Prostate gland (tissue), 2 donors: Measurements from ENCODE around the gene TMEM120B. TPM values are rescaled to one million over a fixed set of nuclear protein-coding genes. Genes with fewer than 3 reads are reported as not detected.
"Not testable (repeated sequence)": the region's sequence is repeated elsewhere in the genome, so short reads cannot be mapped to it uniquely, and the experiment has no call there.

Source experiments
- DNase-seq: peaks from one replicate; pipeline ENCODE4 v3.0.0-alpha.2; 2019; ENCODE audit warnings: low spot score
- H3K27ac ChIP-seq, 2 donors: fragments of 200-600 bp; sonication (generic); 2 replicates each; pipeline ENCODE4 v1.5.1; 2017 to 2019
- H3K27me3 ChIP-seq: fragments of 200-600 bp; sonication (generic); replicated peaks from 2 replicates; pipeline ENCODE4 v1.5.1; 2019; ENCODE audit not compliant: insufficient read depth
- H3K36me3 ChIP-seq, 2 donors: fragments of 200-600 bp; sonication (generic); 1 replicate in 1 of 2; 2 replicates in 1 of 2; pipeline versions ENCODE4 v1.5.1 to v1.8.1; 2017 to 2019
- H3K4me1 ChIP-seq: fragments of 200-600 bp; sonication (generic); replicated peaks from 2 replicates; pipeline ENCODE4 v1.5.1; 2019
- H3K4me3 ChIP-seq, 2 donors: fragments of 200-600 bp; sonication (generic); 2 replicates each; pipeline ENCODE4 v1.5.1; 2017 to 2019
- H3K9me3 ChIP-seq: fragments of 200-600 bp; sonication (generic); 2 replicates; pipeline ENCODE4 v1.5.1; 2017
- CTCF ChIP-seq, 4 experiments: fragments of 200-600 bp in 2 of 4; fragments of 450-650 bp in 2 of 4; sonication (generic) in 2 of 4; IDR thresholded peaks; 1 replicate in 3 of 4; 2 replicates in 1 of 4; pipeline ENCODE4 v1.5.1; 2016 to 2019; ENCODE audit warnings: antibody characterized with exemption in 4 of 4, mild to moderate bottlenecking in 2 of 4, moderate library complexity in 2 of 4
- POLR2A ChIP-seq: fragments of 450-650 bp; IDR thresholded peaks from one replicate; pipeline ENCODE4 v1.6.1; 2016; ENCODE audit warnings: antibody characterized with exemption, mild to moderate bottlenecking
- POLR2AphosphoS5 ChIP-seq: sonication (generic); formaldehyde crosslinking; IDR thresholded peaks from one replicate; pipeline ENCODE4 v1.6.1; 2017; ENCODE audit warnings: antibody characterized with exemption
- WGBS: methylation state at CpG from one replicate; pipeline ENCODE4 v1.1.5; 2018; 5-methylcytosine and 5-hydroxymethylcytosine counted together
- intact Hi-C: fragments of 100-400 bp; cut with DNase I; formaldehyde crosslinking; loops from one replicate; pipeline ENCODE4 v1.14.2; 2022
- total RNA-seq, 2 donors: library from RNA; depleted of rRNA; stranded (reverse); fragments of >200 nt; gene quantifications; one replicate each; pipeline ENCODE4 v1.1.0, GENCODE V29; 2016

The TMEM120B gene
- total RNA-seq, 2 donors from 2014 or later: 9.5 to 12.2 TPM

GRCh38 chr12:121731473-121731872, 18.9 kb downstream of the TMEM120B start:
- Histone ChIP-seq H3K4me3 (no peak overlapping the region), H3K27ac (no peak overlapping the region), H3K27me3 (no peaks in the 10 kb centered on the region), H3K9me3 (no peaks in the 10 kb centered on the region), H3K36me3 (no peaks in the 10 kb centered on the region), H3K4me1 (no peaks in the 10 kb centered on the region)
- intact Hi-C loops: no loop called here
- TF ChIP-seq POLR2A: no peak
- no peak for TF ChIP-seq CTCF (IDR thresholded peaks at IDR 0.05)
- TF ChIP-seq POLR2AphosphoS5: no peak
- WGBS: 92% methylated on average over 7 of the region's 7 CpGs
- no peak for DNase-seq

GRCh38 chr12:121733849-121734248, 21.3 kb downstream of the TMEM120B start:
- TF ChIP-seq POLR2A: no peak
- no peak for TF ChIP-seq POLR2AphosphoS5
- TF ChIP-seq CTCF (IDR thresholded peaks at IDR 0.05): no peak
- no peaks in the 10 kb centered on the region for H3K36me3 ChIP-seq
- H3K9me3 ChIP-seq: no peaks in the 10 kb centered on the region
- intact Hi-C loops: no loop called here
- H3K4me1 ChIP-seq: no peaks in the 10 kb centered on the region
- H3K27ac ChIP-seq: no peak overlapping the region
- H3K27me3 ChIP-seq: no peaks in the 10 kb centered on the region
- 92% methylated on average over 8 of the region's 8 CpGs for WGBS
- H3K4me3 ChIP-seq: no peak overlapping the region
- DNase-seq: no peak

DNA sequence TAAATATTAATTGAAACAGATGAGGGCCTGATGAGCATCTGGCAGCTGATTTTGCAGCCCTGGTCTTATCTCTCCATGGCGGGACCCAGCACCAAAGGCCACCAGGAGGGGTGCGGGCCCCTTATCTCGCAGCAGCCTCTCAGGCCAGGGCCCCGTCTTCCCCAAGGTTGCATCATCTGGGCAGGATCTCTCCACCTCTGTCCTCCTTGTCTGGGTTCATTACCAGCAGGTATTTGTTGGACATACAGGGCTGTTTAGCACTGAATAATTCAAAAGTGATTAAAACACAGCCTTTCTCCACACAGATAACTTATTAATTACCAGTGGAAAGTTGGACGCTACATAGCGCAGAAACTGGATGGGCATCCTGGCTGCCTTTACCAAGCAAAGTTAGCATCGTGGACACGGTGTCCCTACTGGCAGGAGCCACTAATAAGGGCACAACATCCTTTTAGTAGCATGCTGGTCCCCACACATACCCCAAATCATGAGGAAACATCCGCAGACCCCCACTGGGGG, 25.8 kb downstream of the TMEM120B start:
- no peaks in the 10 kb centered on the region for H3K27me3 ChIP-seq
- no peak overlapping the region for H3K4me3 ChIP-seq
- 95% methylated on average over 9 of the region's 9 CpGs for WGBS
- H3K36me3 ChIP-seq: no peaks in the 10 kb centered on the region
- no peaks in the 10 kb centered on the region for H3K4me1 ChIP-seq
- H3K9me3 ChIP-seq: no peaks in the 10 kb centered on the region
- no peak for DNase-seq
- no peak overlapping the region for H3K27ac ChIP-seq
- intact Hi-C loops: no loop called here
- TF ChIP-seq POLR2AphosphoS5 (no peak), CTCF (IDR thresholded peaks at IDR 0.05) (no peak), POLR2A (no peak)

- 79% methylated on average over 4 of the region's 4 CpGs for WGBS
- TF ChIP-seq POLR2AphosphoS5 (no peak), POLR2A (no peak), CTCF (IDR thresholded peaks at IDR 0.05) (no peak)
- no peaks in the 10 kb centered on the region for H3K4me1 ChIP-seq
- no peaks in the 10 kb centered on the region for H3K36me3 ChIP-seq
- H3K27me3 ChIP-seq: no peaks in the 10 kb centered on the region
- no peaks in the 10 kb centered on the region for H3K9me3 ChIP-seq
- DNase-seq: no peak
- H3K27ac ChIP-seq: no peak overlapping the region
- intact Hi-C loops: no loop called here
- no peak overlapping the region for H3K4me3 ChIP-seq
These were observed 28.3 kb downstream of the TMEM120B start for GRCh38 chr12:121740847-121741246.

GRCh38 chr12:121741743-121742142, 29.2 kb downstream of the TMEM120B start:
- no peaks in the 10 kb centered on the region for H3K9me3 ChIP-seq
- no peaks in the 10 kb centered on the region for H3K4me1 ChIP-seq
- H3K4me3 ChIP-seq: no peak overlapping the region
- DNase-seq: no peak
- H3K36me3 ChIP-seq: no peaks in the 10 kb centered on the region
- TF ChIP-seq POLR2AphosphoS5 (no peak), CTCF (IDR thresholded peaks at IDR 0.05) (no peak), POLR2A (no peak)
- no peaks in the 10 kb centered on the region for H3K27me3 ChIP-seq
- intact Hi-C loops: no loop called here
- no peak overlapping the region for H3K27ac ChIP-seq
- WGBS: 87% methylated on average over 6 of the region's 6 CpGs

GRCh38 chr12:121745545-121745944, 33.0 kb downstream of the TMEM120B start:
- H3K4me1 ChIP-seq, H3K27ac ChIP-seq, H3K27me3 ChIP-seq, DNase-seq, H3K36me3 ChIP-seq, intact Hi-C loops, H3K9me3 ChIP-seq, H3K4me3 ChIP-seq: not testable (repeated sequence)
- 98% methylated on average over 5 of the region's 5 CpGs for WGBS
